HG02571 (cell line): ENCODE measurements around the gene APC2.
"Not testable (repeated sequence)": the region's sequence is repeated elsewhere in the genome, so short reads cannot be mapped to it uniquely, and the experiment has no call there.

ENCODE experiments used
- ATAC-seq: cut with Tn5 transposase; IDR thresholded peaks from one replicate; pipeline ENCODE4 v1.9.1; 2021; ENCODE audit warnings: mild to moderate bottlenecking, moderate library complexity; ENCODE audit not compliant: unreplicated experiment

APC2 gene

DNA sequence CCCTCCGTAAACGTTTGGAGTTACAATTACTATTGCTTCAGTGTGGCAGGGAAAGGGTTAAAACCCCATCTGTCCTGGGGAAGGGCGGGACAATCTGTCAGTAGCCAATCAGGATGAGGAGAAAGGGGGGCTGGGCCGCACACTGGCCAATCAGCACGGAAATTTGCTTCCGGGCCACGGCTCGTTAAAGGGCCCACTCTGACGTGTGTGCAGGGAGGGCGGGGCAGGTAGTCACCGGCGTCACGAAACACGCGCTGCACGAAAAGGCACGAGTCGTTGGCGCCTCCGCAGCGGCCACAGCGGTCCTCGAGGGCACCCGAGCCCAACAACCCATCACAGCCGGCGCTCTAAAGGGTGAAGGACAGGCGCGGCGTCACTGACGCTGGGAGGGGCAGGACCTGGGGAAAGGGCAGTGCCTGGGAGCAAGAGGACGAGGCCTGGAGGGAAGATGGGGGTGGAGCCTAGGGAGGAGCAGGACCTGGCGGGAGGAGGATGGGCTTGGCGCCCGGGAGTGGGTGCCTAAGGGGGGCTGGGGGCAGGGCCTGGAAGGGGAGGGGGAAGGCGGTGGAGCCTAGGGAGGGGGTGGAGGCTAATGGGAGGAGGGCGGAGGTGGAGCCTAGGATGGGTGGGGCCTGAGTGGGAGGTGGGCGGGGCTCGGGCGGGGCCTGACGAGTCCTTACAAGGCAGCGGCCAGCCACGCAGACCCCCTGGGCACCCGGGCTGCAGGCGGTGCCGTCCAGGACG, 58.0 kb downstream of the APC2 start:
- no peak for ATAC-seq

- no peak for ATAC-seq
These were observed 58.6 kb downstream of the APC2 start for GRCh38 chr19:1508507-1508856.

DNA sequence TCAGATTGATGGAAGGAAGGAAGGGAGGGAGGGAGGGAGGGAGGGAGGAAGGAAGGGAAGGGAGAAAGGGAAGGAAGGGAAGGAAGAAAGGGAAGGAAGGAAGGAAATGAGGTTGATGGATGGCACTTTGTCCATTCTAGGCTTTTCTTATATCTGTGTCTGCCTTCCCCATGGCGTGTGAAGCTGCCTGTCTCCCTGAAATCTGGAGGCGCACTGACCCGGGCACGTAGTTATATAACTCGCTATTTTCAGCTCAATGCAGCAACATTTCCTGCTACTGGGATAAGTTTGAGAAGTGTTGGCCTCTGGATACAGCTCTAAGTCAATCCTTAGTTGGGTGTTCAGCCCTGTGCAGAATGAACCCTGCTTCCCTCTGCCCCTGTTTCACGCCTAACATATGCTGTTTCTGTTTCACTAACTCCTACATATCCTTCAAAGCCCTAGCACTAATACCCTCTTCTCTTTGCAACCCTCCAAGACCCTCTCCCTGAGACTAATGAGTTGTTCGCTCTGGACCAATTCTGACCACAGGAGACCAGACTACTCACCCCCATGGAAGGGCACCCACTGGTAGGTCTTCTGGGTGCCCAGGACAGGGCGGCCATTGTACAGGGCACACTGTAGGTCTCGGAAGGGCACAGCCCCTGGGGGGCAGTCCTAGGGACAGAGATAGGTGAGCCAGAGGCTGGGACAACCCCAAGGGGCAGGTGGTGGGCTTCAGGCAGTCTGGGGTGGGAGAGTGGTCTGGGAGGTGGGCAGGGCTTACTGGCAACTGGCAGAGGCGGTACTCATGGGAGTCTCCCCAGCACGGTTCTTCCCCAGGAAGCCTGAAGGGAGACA, 59.9 kb downstream of the APC2 start:
- no peak for ATAC-seq

DNA sequence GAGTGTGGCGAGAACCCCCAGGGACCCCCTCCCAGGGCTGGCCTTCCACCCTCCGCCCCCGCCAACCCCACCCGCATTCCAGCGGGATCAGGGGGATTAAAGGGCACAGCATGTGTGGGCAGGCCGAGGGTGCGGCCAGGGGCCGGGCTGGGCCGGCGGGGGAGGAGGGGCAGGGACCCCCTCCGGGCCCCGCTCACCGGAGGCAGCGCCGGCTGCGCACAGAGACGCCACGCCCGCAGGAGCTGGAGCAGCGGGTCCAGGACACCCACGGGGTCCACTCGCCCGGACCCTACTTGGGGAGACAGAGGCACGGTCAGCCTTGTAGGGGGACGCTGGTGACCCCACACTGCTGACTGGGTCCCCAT, 60.5 kb downstream of the APC2 start:
- ATAC-seq = no peak

DNA sequence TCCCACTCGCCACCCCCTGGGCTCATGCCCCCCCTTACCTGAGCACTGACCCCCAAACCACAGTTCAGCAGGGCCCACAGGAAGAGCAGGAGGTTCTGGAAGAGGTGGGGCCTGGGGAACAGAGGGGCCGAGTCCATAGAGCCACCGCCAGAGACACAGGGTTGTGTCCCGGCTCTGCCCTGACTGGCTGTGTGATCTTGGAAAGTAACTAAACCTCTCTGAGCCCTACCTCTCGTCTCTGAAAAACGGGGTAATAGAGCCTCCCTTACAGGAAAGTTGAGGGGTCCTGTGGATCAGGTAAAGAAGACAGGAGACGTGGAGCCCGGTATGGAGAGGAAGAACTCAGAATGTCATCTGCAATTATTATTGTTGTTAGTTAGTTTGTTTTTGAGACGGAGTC, 60.9 kb downstream of the APC2 start:
- ATAC-seq = no peak

DNA sequence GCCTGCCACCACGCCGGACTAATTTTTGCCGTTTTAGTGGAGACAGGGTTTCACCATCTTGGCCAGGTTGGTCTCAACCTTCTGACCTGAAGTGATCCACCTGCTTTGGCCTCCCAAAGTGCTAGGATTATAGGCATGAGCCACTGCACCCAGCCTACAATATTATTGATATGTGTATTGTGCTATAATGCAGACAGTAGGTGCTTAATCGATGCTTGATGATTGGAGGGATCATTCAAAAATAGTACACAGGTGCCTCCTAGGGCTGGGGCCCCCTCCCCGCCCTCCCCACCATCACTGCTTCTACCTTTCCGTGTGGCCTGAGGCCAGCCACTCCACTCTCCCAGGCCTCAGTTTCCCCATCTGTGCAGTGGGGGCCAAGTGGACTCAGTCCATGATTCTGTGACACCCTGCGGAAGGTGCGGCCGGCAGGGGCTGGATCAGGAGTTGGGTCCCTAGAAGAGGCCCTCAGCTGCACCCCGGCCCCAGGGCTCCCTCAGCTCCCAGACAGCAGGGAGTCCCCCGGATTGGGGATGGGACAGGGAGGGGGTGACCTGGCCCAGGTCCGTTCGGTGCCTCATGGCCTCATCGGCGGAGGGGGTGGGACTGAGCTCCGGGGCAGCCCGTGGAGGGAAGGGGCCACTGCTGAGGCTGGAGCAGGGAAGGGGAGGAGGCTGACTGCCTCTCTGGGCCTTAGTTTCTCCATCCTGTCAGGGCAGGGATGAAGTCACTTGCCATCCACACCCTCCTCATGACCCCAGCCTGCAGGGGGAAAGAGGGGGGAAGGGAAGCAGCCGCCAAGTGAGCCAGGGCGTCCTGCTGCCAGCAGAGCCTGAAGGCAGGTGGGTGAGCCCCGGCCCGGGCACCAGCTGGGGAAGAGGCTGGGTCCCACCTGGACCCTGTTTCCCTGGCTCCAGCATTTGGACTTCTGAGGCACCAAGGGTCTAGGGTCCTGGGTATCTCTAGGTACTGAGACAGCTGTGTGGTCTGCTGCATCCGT, 61.7 kb downstream of the APC2 start:
- no peak for ATAC-seq

GRCh38 chr19:1512671-1513498, 63.0 kb downstream of the APC2 start, which contains the start of gene ADAMTSL5:
Gene ADAMTSL5, minus strand, starts transcription at chr19:1513019. Its CDS starts 2,076 bp downstream, at chr19:1510943.
- ATAC-seq = no peak

GRCh38 chr19:1513499-1514294, 63.8 kb downstream of the APC2 start:
- no peak for ATAC-seq

GRCh38 chr19:1514295-1514661, 64.4 kb downstream of the APC2 start:
- no peak for ATAC-seq

- no peak for ATAC-seq
These were observed 65.2 kb downstream of the APC2 start for GRCh38 chr19:1514986-1515721.

DNA sequence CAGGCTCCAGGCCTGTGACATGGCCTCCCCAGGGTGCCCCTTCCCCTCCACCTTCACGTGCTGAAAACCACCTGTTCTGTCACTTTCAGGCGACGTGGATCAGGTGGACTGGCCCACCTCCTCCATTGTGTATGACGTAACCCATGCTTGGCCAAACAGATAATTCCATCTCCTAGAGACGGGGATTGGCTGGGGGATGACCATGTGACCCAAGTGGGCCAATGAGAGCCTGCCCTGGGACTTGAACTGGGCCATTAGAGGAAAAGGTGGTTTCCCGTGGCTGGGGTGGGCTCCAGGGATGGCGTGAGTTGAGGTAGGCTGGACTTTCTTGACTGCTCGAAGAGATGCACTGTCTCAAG, 66.5 kb downstream of the APC2 start:
- ATAC-seq = no peak

DNA sequence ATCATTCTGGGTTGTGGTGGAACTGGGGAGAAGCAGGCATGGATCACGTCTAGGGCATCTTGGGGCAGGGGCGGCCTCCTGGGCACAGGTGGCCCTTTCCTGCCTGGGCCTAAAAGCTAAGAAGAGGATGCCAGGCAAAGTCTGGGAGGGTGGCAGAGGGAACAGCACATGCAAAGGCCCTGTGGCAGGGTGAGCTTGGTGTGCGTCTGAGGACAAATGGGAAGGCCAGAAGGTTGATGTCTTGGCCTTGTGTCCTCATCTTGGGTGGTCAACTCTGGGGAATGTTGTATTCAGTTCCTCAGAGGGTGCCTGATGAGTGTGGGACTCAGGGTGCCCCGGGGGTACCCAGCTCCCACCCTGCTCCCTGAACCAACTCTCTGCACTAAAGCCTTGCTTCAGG, 68.5 kb downstream of the APC2 start:
- no peak for ATAC-seq

DNA sequence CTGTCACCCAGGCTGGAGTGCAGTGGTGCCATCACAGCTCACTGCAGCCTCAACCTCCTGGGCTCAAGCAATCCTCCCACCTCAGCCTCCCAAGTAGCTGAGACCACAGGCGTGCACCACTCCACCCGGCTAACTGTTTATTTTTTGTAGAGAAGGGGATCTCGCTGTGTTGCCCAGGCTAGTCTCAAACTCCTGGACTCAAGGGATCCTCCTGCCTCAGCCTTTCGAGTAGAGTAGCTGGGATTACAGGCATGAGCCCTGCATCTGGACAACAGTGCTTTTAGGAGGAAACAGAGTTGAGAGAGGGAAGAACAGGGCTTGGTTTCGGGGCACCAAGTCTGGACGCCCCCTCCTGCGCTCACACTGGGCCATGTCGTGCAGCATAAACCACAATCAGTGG, 69.9 kb downstream of the APC2 start:
- ATAC-seq = not testable (repeated sequence)

DNA sequence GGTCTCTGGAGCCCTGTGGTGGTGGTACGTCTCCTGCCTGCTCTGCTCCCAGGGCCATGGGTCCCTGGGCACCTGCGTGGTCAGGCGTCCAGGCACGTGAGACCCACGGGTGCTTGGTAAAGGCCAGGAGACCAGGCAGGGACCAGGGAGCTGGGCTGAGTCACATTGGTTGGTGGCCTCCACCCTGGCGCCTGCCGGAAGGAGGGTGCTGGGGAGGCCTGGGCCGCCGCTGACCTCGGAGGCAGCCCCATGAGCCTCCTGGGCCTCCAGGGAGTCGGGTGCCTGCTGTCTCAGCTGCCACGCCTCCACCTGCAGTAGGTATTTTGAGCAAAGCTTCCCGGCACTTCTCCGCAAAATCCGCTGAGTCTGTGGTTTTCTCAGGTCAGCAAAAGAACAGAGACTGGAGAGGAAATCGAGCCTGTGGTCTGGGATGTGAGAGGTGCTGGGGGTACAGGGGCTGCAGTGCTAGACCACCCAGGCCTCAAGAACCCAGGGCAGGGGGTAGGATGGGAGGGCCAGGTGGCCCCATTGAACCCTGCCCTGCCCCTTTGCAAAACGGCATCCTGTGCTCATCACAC, 70.4 kb downstream of the APC2 start:
- ATAC-seq = no peak

DNA sequence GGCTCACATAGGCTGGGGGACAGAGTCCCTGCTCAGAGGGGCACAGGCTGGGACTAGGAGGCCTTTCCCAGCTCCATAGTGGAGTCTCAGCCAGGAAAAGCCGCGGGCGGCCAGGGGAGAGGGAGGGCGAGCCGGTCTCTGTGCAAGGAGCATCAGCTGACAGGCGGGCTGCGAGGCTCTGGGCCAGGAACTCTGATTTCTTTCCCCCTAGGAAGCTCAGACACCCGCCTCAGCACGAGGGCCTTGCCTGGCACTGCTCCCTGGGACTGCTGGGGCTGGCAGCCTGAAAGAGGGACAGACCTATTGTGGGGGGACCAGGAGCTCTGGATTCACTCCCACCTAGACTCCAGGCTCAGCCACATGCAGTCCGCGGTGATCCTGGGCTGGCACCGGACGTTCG, 71.7 kb downstream of the APC2 start:
- no peak for ATAC-seq

- ATAC-seq = no peak
These were observed 72.1 kb downstream of the APC2 start for GRCh38 chr19:1522061-1522460.

GRCh38 chr19:1522838-1523237, 72.9 kb downstream of the APC2 start:
- ATAC-seq = no peak
